GM12873 (cell line): Measurements from ENCODE around the gene DPYD.

Experiments
- TF ChIP-seq, protein P1 (sequence below): IDR thresholded peaks from 2 replicates; pipeline ENCODE4 v1.5.1; 2012; ENCODE audit warnings: low read depth, mild to moderate bottlenecking, moderate library complexity, low read length, control low read depth; ENCODE audit not compliant: insufficient read depth; ENCODE audit errors: missing control alignments

The DPYD gene

GRCh38 chr1:97906567-97907241 is 14.1 kb downstream of the DPYD start:
- TF ChIP-seq, protein P1, sequence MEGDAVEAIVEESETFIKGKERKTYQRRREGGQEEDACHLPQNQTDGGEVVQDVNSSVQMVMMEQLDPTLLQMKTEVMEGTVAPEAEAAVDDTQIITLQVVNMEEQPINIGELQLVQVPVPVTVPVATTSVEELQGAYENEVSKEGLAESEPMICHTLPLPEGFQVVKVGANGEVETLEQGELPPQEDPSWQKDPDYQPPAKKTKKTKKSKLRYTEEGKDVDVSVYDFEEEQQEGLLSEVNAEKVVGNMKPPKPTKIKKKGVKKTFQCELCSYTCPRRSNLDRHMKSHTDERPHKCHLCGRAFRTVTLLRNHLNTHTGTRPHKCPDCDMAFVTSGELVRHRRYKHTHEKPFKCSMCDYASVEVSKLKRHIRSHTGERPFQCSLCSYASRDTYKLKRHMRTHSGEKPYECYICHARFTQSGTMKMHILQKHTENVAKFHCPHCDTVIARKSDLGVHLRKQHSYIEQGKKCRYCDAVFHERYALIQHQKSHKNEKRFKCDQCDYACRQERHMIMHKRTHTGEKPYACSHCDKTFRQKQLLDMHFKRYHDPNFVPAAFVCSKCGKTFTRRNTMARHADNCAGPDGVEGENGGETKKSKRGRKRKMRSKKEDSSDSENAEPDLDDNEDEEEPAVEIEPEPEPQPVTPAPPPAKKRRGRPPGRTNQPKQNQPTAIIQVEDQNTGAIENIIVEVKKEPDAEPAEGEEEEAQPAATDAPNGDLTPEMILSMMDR: no peak

- TF ChIP-seq, protein P1: no peak
These were observed 15.5 kb downstream of the DPYD start for GRCh38 chr1:97905141-97905940.

DNA sequence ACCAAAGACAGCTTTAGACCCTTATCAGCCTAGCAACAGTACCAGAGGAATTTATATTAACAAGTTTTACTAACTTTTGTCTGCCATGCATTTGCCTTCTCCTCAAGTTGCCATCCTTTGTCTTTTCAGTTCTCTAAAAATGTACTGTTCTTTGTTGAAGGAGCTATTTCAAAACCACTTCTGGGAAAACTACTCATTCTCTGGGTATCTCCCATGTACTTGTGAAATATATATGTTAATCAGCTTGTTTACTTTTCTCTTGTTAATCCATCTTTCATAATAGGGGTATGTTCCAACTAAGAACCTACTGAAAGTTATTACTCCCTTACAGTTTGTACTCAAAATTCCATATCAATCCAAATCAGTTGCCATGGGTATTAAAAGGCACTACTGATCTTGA is 16.3 kb downstream of the DPYD start:
- TF ChIP-seq, protein P1: no peak

- TF ChIP-seq, protein P1: no peak
These were observed 17.2 kb downstream of the DPYD start for GRCh38 chr1:97903626-97904025.

GRCh38 chr1:97902067-97902466 is 18.8 kb downstream of the DPYD start:
- TF ChIP-seq, protein P1: no peak

GRCh38 chr1:97901017-97901658 is 19.7 kb downstream of the DPYD start:
- TF ChIP-seq, protein P1: no peak

- TF ChIP-seq, protein P1: no peak
These were observed 21.9 kb downstream of the DPYD start for GRCh38 chr1:97898948-97899347.
